Trophoblast cell (in vitro differentiated cells and primary cell): ENCODE data around the gene PTK6.
"Not testable (repeated sequence)": the region's sequence is repeated elsewhere in the genome, so short reads cannot be mapped to it uniquely, and the experiment has no call there.

Experiments used
- DNase-seq, 2 donors: peaks; one replicate each; pipeline ENCODE4 v3.0.0-alpha.2; 2016
- H2AFZ ChIP-seq: 2 replicates; pipeline ENCODE4 v1.6.1; 2013; ENCODE audit warnings: low read length, moderate library complexity, mild to moderate bottlenecking; ENCODE audit not compliant: insufficient read depth, poor library complexity
- H2AK5ac ChIP-seq: 2 replicates; pipeline ENCODE4 v1.6.1; 2013; ENCODE audit warnings: mild to moderate bottlenecking, low read length
- H2BK120ac ChIP-seq: 2 replicates; pipeline ENCODE4 v1.6.1; 2013; ENCODE audit warnings: low read length, mild to moderate bottlenecking, moderate library complexity; ENCODE audit not compliant: insufficient read depth, poor library complexity
- H2BK12ac ChIP-seq: 2 replicates; pipeline ENCODE4 v1.6.1; 2013; ENCODE audit warnings: mild to moderate bottlenecking, low read length, moderate library complexity
- H2BK5ac ChIP-seq: 2 replicates; pipeline ENCODE4 v1.6.1; 2013; ENCODE audit warnings: low read length, low read depth, moderate library complexity, mild to moderate bottlenecking; ENCODE audit not compliant: poor library complexity
- H3K14ac ChIP-seq: 2 replicates; pipeline ENCODE4 v1.6.1; 2013; ENCODE audit warnings: mild to moderate bottlenecking, low read length
- H3K18ac ChIP-seq: 2 replicates; pipeline ENCODE4 v1.6.1; 2013; ENCODE audit warnings: mild to moderate bottlenecking, low read length
- H3K23ac ChIP-seq: 2 replicates; pipeline ENCODE4 v1.6.1; 2013; ENCODE audit warnings: low read length
- H3K27ac ChIP-seq: 2 replicates; pipeline ENCODE4 v1.5.1; 2013; ENCODE audit warnings: low read depth, mild to moderate bottlenecking, inconsistent platforms, low read length, moderate library complexity
- H3K27me3 ChIP-seq: 2 replicates; pipeline ENCODE4 v1.6.1; 2013; ENCODE audit warnings: inconsistent platforms, mild to moderate bottlenecking, low read length, moderate library complexity; ENCODE audit not compliant: insufficient read depth
- H3K36me3 ChIP-seq, 2 experiments: 1 replicate in 1 of 2; 2 replicates in 1 of 2; pipeline ENCODE4 v1.6.1; 2013; ENCODE audit warnings: low read length in 2 of 2, mild to moderate bottlenecking in 2 of 2, moderate library complexity in 1 of 2; ENCODE audit not compliant: insufficient read depth in 2 of 2, control insufficient read depth in 1 of 2
- H3K4ac ChIP-seq: 2 replicates; pipeline ENCODE4 v1.6.1; 2013; ENCODE audit warnings: low read depth, mild to moderate bottlenecking, low read length, moderate library complexity
- H3K4me1 ChIP-seq, 2 experiments: 1 replicate in 1 of 2; 2 replicates in 1 of 2; pipeline ENCODE4 v1.6.1; 2013; ENCODE audit warnings: low read length in 2 of 2, mild to moderate bottlenecking in 2 of 2, moderate library complexity in 1 of 2; ENCODE audit not compliant: insufficient read depth in 2 of 2, control insufficient read depth in 1 of 2
- H3K4me2 ChIP-seq: 2 replicates; pipeline ENCODE4 v1.6.1; 2013; ENCODE audit warnings: inconsistent platforms, mild to moderate bottlenecking, low read length, moderate library complexity
- H3K4me3 ChIP-seq: 2 replicates; pipeline ENCODE4 v1.5.1; 2013; ENCODE audit warnings: mild to moderate bottlenecking, low read depth, low read length, inconsistent platforms
- H3K79me1 ChIP-seq: one replicate; pipeline ENCODE4 v1.6.1; 2013; ENCODE audit warnings: low read length
- H3K79me2 ChIP-seq: 2 replicates; pipeline ENCODE4 v1.6.1; 2013; ENCODE audit warnings: low read length, mild to moderate bottlenecking; ENCODE audit not compliant: control insufficient read depth, insufficient read depth, poor library complexity
- H3K9ac ChIP-seq: 2 replicates; pipeline ENCODE4 v1.6.1; 2013; ENCODE audit warnings: mild to moderate bottlenecking, low read length
- H3K9me3 ChIP-seq: 2 replicates; pipeline ENCODE4 v1.6.1; 2013; ENCODE audit warnings: low read depth, mild to moderate bottlenecking, control low read depth, inconsistent platforms, low read length; ENCODE audit not compliant: insufficient read depth
- H4K12ac ChIP-seq: 2 replicates; pipeline ENCODE4 v1.6.1; 2013; ENCODE audit warnings: low read depth, mild to moderate bottlenecking, low read length, moderate library complexity
- H4K8ac ChIP-seq: 2 replicates; pipeline ENCODE4 v1.6.1; 2013; ENCODE audit warnings: low read depth, mild to moderate bottlenecking, low read length, moderate library complexity
- H4K91ac ChIP-seq: one replicate; pipeline ENCODE4 v1.6.1; 2013; ENCODE audit warnings: low read depth, mild to moderate bottlenecking, low read length, moderate library complexity
- WGBS: extraction: QIAGEN DNeasy Blood & Tissue Kit; methylation state at CpG from one replicate; pipeline ENCODE4 v1.1.7; 2013; ENCODE audit warnings: missing lambda C conversion rate; ENCODE audit not compliant: insufficient read length, insufficient coverage; ENCODE audit errors: extremely low coverage; 5-methylcytosine and 5-hydroxymethylcytosine counted together

The PTK6 gene

GRCh38 chr20:63560333-63560805, 23.2 kb upstream of the PTK6 start:
- no CpG with 5 or more reads among the region's 16 CpGs for whole genome bisulfite sequencing
- Histone ChIP-seq H2BK120ac (no peak overlapping the region), H4K8ac (no peak overlapping the region), H3K4ac (no peak overlapping the region), H2BK5ac (no peak overlapping the region), H3K4me2 (no peak overlapping the region), H4K12ac (no peak overlapping the region), H3K79me1 (no peaks in the 10 kb centered on the region), H3K23ac (no peak overlapping the region), H3K79me2 (no peaks in the 10 kb centered on the region), H3K9ac (no peak overlapping the region), H3K4me3 (no peak overlapping the region), H2AFZ (no peak overlapping the region), H3K9me3 (peaks cover 4% of the 10 kb centered on the region), H4K91ac (no peak overlapping the region), H3K27ac (no peak overlapping the region), H2AK5ac (no peak overlapping the region), H3K36me3 (peaks cover 31 to 44% of the 10 kb centered on the region in 2 experiments), H2BK12ac (no peak overlapping the region), H3K4me1 (no peaks in the 10 kb centered on the region), H3K27me3 (no peaks in the 10 kb centered on the region), H3K18ac (no peak overlapping the region), H3K14ac (no peak overlapping the region)
- no peak for DNase-seq

- not testable (repeated sequence) for H2AK5ac ChIP-seq, H3K9me3 ChIP-seq, H2BK12ac ChIP-seq, H2BK120ac ChIP-seq, H3K23ac ChIP-seq, H4K12ac ChIP-seq, H3K27me3 ChIP-seq, H2BK5ac ChIP-seq, H4K91ac ChIP-seq, H3K4me1 ChIP-seq, H3K14ac ChIP-seq, H4K8ac ChIP-seq, H3K27ac ChIP-seq, H3K9ac ChIP-seq, H3K79me2 ChIP-seq, H3K79me1 ChIP-seq, H3K4me2 ChIP-seq, H3K4me3 ChIP-seq, DNase-seq, H3K18ac ChIP-seq, H2AFZ ChIP-seq, H3K4ac ChIP-seq
- no CpG with 5 or more reads among the region's 31 CpGs for WGBS
- peaks cover 25 to 37% of the 10 kb centered on the region in 2 experiments for H3K36me3 ChIP-seq
These were observed 22.5 kb upstream of the PTK6 start for GRCh38 chr20:63559485-63560332.

GRCh38 chr20:63558804-63559484, 21.8 kb upstream of the PTK6 start:
- Histone ChIP-seq H3K9me3 (no peaks in the 10 kb centered on the region), H3K4me3 (no peak overlapping the region), H3K79me1 (no peaks in the 10 kb centered on the region), H3K4me2 (no peak overlapping the region), H3K4me1 (no peaks in the 10 kb centered on the region), H4K8ac (no peak overlapping the region), H3K27me3 (no peaks in the 10 kb centered on the region), H3K9ac (no peak overlapping the region), H3K27ac (no peak overlapping the region), H3K18ac (no peak overlapping the region), H2BK12ac (no peak overlapping the region), H4K12ac (no peak overlapping the region), H2BK5ac (no peak overlapping the region), H2AFZ (no peak overlapping the region), H2AK5ac (no peak overlapping the region), H4K91ac (no peak overlapping the region), H3K79me2 (no peaks in the 10 kb centered on the region), H3K4ac (no peak overlapping the region), H3K36me3 (peaks cover 21 to 31% of the 10 kb centered on the region in 2 experiments), H2BK120ac (no peak overlapping the region), H3K14ac (no peak overlapping the region), H3K23ac (no peak overlapping the region)
- DNase-seq: no peak
- no CpG with 5 or more reads among the region's 14 CpGs for WGBS

- no peak overlapping the region for H3K18ac ChIP-seq
- no peak overlapping the region for H3K14ac ChIP-seq
- H4K8ac ChIP-seq: no peak overlapping the region
- H3K79me1 ChIP-seq: peaks cover 3% of the 10 kb centered on the region
- H4K91ac ChIP-seq: no peak overlapping the region
- H3K27ac ChIP-seq: no peak overlapping the region
- peaks cover 17 to 20% of the 10 kb centered on the region in 2 experiments for H3K36me3 ChIP-seq
- no peak overlapping the region for H2AK5ac ChIP-seq
- peaks cover 6 to 7% of the 10 kb centered on the region in 2 experiments for H3K4me1 ChIP-seq
- no peak overlapping the region for H2BK5ac ChIP-seq
- H3K4ac ChIP-seq: no peak overlapping the region
- no peak overlapping the region for H3K23ac ChIP-seq
- H2BK120ac ChIP-seq: no peak overlapping the region
- H3K79me2 ChIP-seq: no peaks in the 10 kb centered on the region
- no peak overlapping the region for H3K4me2 ChIP-seq
- H3K27me3 ChIP-seq: no peaks in the 10 kb centered on the region
- WGBS: no CpG with 5 or more reads among the region's 19 CpGs
- H4K12ac ChIP-seq: no peak overlapping the region
- peaks cover 2% of the 10 kb centered on the region for H3K9me3 ChIP-seq
- no peak for DNase-seq
- no peak overlapping the region for H3K9ac ChIP-seq
- H2BK12ac ChIP-seq: no peak overlapping the region
- no peak overlapping the region for H2AFZ ChIP-seq
- H3K4me3 ChIP-seq: no peak overlapping the region
These were observed 20.3 kb upstream of the PTK6 start for GRCh38 chr20:63557481-63557891.
